KMS-11 (cell line): Measurements from ENCODE around the gene ZXDC.

Experiments
- H2AFZ ChIP-seq: fragments of 200-600 bp; sonication (generic); 2 replicates; pipeline ENCODE4 v1.6.1; 2016; ENCODE audit warnings: antibody characterized with exemption, mixed run types, low read depth
- H3K27ac ChIP-seq: fragments of 200-600 bp; sonication (generic); 2 replicates; pipeline ENCODE4 v1.6.1; 2016; ENCODE audit warnings: mild to moderate bottlenecking, mixed run types
- H3K27me3 ChIP-seq: fragments of 200-600 bp; sonication (generic); 2 replicates; pipeline ENCODE4 v1.6.1; 2017; ENCODE audit warnings: mild to moderate bottlenecking, low read depth, mixed run types, moderate library complexity; ENCODE audit not compliant: insufficient read depth
- H3K36me3 ChIP-seq: fragments of 200-600 bp; sonication (generic); 2 replicates; pipeline ENCODE4 v1.6.1; 2017; ENCODE audit warnings: mild to moderate bottlenecking, mixed run types; ENCODE audit not compliant: insufficient read depth
- H3K4me1 ChIP-seq: fragments of 200-600 bp; sonication (generic); 2 replicates; pipeline ENCODE4 v1.6.1; 2016; ENCODE audit warnings: mild to moderate bottlenecking, low read depth, mixed run types; ENCODE audit not compliant: poor library complexity, severe bottlenecking
- H3K4me2 ChIP-seq: fragments of 200-600 bp; sonication (generic); 2 replicates; pipeline ENCODE4 v1.7.0; 2016; ENCODE audit warnings: mild to moderate bottlenecking, mixed run types
- H3K4me3 ChIP-seq: fragments of 200-600 bp; sonication (generic); IDR thresholded peaks from 2 replicates; pipeline ENCODE4 v1.6.1; 2017; ENCODE audit warnings: low read depth, low read length, mixed read lengths; ENCODE audit not compliant: insufficient read depth
- H3K79me2 ChIP-seq: fragments of 200-600 bp; sonication (generic); 2 replicates; pipeline ENCODE4 v1.6.1; 2016; ENCODE audit warnings: low read depth, mixed run types; ENCODE audit not compliant: insufficient read depth
- H3K9ac ChIP-seq: fragments of 200-600 bp; sonication (generic); 2 replicates; pipeline ENCODE4 v1.6.1; 2016; ENCODE audit warnings: mild to moderate bottlenecking, mixed run types
- H4K20me1 ChIP-seq: fragments of 200-600 bp; sonication (generic); 2 replicates; pipeline ENCODE4 v1.6.1; 2016; ENCODE audit warnings: mild to moderate bottlenecking, mixed run types; ENCODE audit not compliant: insufficient read depth
- CTCF ChIP-seq: fragments of 200-600 bp; sonication (generic); conservative IDR thresholded peaks from 2 replicates; pipeline ENCODE4 v1.6.1; 2017; ENCODE audit warnings: low read depth, mild to moderate bottlenecking, antibody characterized with exemption, low read length, moderate library complexity, mixed read lengths

The ZXDC gene

GRCh38 chr3:126498929-126499328 lies 23.2 kb upstream of the ZXDC start:
- no peak overlapping the region for H3K4me2 ChIP-seq
- H3K4me1 ChIP-seq = peaks cover 7% of the 10 kb centered on the region
- TF ChIP-seq CTCF = no peak
- H3K9ac ChIP-seq = no peak overlapping the region
- no peaks in the 10 kb centered on the region for H3K36me3 ChIP-seq
- no peaks in the 10 kb centered on the region for H3K79me2 ChIP-seq
- H3K4me3 ChIP-seq = no peak overlapping the region
- H3K27ac ChIP-seq = no peak overlapping the region
- H2AFZ ChIP-seq = no peak overlapping the region
- H3K27me3 ChIP-seq = no peaks in the 10 kb centered on the region
- H4K20me1 ChIP-seq = no peaks in the 10 kb centered on the region

GRCh38 chr3:126498461-126498860 lies 22.8 kb upstream of the ZXDC start:
- H3K4me2 ChIP-seq = no peak overlapping the region

DNA sequence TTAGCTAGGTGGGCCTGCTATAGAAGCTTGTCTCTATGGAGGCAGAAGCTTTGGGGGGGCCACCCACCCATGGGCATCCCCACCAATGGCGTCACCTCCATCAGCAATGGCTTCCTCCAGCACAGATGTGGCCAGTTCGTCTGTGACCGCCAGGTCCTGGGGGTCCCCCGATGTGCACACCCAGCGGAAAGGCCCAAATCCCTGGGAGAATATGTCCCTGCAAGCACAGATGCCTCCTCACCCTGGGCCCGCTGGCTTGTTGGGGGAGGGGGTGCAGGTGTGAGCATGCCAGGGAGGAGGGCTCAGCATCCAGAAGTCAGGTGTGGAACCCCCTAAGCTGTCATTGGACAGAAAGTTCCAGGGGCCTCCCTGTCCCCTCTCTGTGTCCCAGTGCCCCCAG lies 22.3 kb upstream of the ZXDC start:
- Histone ChIP-seq H3K9ac (no peak overlapping the region), H3K4me1 (peaks cover 14% of the 10 kb centered on the region), H2AFZ (no peak overlapping the region), H3K4me2 (no peak overlapping the region), H4K20me1 (no peaks in the 10 kb centered on the region), H3K27me3 (no peaks in the 10 kb centered on the region), H3K27ac (no peak overlapping the region), H3K79me2 (no peaks in the 10 kb centered on the region), H3K36me3 (no peaks in the 10 kb centered on the region), H3K4me3 (no peak overlapping the region)
- no peak for TF ChIP-seq CTCF

More at GRCh38 chr3:126498461-126498860, 22.8 kb upstream of the ZXDC start:
- Histone ChIP-seq H3K4me1 (peaks cover 9% of the 10 kb centered on the region), H3K9ac (no peak overlapping the region), H3K79me2 (no peaks in the 10 kb centered on the region), H3K27me3 (no peaks in the 10 kb centered on the region), H3K36me3 (no peaks in the 10 kb centered on the region), H3K27ac (no peak overlapping the region), H4K20me1 (no peaks in the 10 kb centered on the region), H2AFZ (no peak overlapping the region), H3K4me3 (no peak overlapping the region)
- no peak for TF ChIP-seq CTCF

DNA sequence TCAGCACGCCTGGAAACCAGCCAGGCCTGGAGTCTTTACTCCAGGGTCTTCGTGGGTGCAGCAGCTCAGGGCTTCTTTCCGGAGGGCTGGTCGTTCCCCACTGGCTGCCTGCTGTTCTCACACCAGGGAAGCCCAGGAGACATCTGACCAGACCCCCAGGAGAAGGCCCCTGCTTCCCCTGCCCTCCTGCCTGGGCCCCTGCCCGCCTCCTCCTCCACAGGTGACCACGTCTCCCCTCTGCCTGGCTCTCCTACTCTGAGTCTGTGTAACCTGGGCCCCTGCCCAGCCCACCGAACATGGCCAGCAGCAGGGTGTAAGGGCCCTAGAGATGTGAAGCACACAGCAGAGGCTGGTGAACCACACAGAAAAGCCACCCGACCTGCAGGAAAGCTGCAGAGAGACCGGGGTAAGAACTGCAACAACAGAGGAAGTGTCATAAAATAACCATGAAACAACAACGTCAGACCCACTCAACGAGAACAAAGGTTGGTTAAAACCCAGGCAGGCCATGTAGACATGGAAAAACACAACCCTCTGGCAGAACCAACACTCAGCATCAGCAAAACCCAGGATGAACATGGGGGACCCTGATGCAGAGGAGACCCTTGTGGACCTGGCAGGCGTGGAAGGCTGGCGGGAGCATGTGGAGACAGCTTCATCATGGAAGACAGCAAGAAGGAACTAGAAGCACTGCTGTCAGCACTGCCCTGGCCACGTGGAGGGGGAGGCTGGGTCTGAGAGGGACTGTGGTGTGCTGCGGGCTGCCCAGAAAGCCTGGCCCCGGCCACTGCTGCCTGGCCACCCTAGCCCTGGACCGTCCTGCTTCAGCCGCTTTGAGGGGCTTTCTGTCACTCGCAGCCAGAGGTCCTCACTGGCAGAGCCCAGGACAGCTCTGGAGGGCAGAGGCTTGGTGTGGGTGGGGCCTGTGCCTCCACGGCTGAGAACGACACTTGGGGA lies 21.5 kb upstream of the ZXDC start:
- no peak overlapping the region for H3K9ac ChIP-seq
- no peaks in the 10 kb centered on the region for H3K36me3 ChIP-seq
- TF ChIP-seq CTCF = no peak
- H4K20me1 ChIP-seq = no peaks in the 10 kb centered on the region
- H3K27me3 ChIP-seq = no peaks in the 10 kb centered on the region
- H3K4me1 ChIP-seq = peaks cover 18% of the 10 kb centered on the region
- H3K27ac ChIP-seq = no peak overlapping the region
- H3K79me2 ChIP-seq = no peaks in the 10 kb centered on the region
- H2AFZ ChIP-seq = no peak overlapping the region
- H3K4me3 ChIP-seq = no peak overlapping the region
- H3K4me2 ChIP-seq = no peak overlapping the region
